OCI-LY7 (cell line): ENCODE measurements around the gene HOMER3.
"Not testable (repeated sequence)": the region's sequence is repeated elsewhere in the genome, so short reads cannot be mapped to it uniquely, and the experiment has no call there.

Experiments
- EZH2phosphoT487 ChIP-seq: fragments of 200-600 bp; sonication (generic); IDR thresholded peaks from 2 replicates; pipeline ENCODE4 v1.6.1; 2018; ENCODE audit warnings: low read depth, borderline replicate concordance, mild to moderate bottlenecking, mixed run types, antibody characterized with exemption, low read length, moderate library complexity, mixed read lengths
- TF ChIP-seq, protein P1 (sequence below): fragments of 200-600 bp; sonication (generic); conservative IDR thresholded peaks from 2 replicates; pipeline ENCODE4 v1.5.1; 2014; ENCODE audit warnings: mild to moderate bottlenecking, antibody characterized with exemption, low read length, moderate library complexity, mixed read lengths

DNA sequence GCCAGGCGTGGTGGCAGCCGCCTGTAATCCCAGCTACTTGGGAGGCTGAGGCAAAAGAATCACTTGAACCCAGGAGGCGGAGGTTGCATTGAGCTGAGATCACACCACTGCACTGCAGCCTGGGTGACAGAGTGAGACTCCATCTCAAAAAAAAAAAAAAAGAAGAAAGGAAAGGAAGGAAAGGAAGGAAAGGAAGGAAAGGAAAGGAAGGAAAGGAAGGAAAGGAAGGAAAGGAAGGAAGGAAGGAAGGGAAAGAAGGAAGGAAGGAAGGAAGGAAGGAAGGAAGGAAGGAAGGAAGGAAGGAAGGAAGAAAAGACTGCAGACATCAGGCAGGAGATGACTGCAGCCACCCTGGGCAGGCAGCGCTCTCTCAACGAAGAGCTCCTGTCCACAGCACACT lies 38.5 kb downstream of the HOMER3 start:
- TF ChIP-seq, protein P1, sequence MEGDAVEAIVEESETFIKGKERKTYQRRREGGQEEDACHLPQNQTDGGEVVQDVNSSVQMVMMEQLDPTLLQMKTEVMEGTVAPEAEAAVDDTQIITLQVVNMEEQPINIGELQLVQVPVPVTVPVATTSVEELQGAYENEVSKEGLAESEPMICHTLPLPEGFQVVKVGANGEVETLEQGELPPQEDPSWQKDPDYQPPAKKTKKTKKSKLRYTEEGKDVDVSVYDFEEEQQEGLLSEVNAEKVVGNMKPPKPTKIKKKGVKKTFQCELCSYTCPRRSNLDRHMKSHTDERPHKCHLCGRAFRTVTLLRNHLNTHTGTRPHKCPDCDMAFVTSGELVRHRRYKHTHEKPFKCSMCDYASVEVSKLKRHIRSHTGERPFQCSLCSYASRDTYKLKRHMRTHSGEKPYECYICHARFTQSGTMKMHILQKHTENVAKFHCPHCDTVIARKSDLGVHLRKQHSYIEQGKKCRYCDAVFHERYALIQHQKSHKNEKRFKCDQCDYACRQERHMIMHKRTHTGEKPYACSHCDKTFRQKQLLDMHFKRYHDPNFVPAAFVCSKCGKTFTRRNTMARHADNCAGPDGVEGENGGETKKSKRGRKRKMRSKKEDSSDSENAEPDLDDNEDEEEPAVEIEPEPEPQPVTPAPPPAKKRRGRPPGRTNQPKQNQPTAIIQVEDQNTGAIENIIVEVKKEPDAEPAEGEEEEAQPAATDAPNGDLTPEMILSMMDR, result not testable (repeated sequence)
- not testable (repeated sequence) for TF ChIP-seq EZH2phosphoT487
